Uterus (tissue), 2 donors: ENCODE measurements around the gene AMOT.

ENCODE experiments used
- POLR2A ChIP-seq, 2 donors: fragments of 450-650 bp; IDR thresholded peaks; one replicate each; pipeline ENCODE4 v1.6.1; 2016; ENCODE audit warnings: antibody characterized with exemption in 2 of 2, mild to moderate bottlenecking in 1 of 2, moderate library complexity in 1 of 2
- TF ChIP-seq, protein P1 (sequence below), 4 experiments: fragments of 200-600 bp in 2 of 4; fragments of 450-650 bp in 2 of 4; sonication (generic) in 2 of 4; IDR thresholded peaks; one replicate each; pipeline ENCODE4 v1.5.1; 2016 to 2019; ENCODE audit warnings: antibody characterized with exemption in 4 of 4, mild to moderate bottlenecking in 2 of 4, moderate library complexity in 1 of 4

DNA sequence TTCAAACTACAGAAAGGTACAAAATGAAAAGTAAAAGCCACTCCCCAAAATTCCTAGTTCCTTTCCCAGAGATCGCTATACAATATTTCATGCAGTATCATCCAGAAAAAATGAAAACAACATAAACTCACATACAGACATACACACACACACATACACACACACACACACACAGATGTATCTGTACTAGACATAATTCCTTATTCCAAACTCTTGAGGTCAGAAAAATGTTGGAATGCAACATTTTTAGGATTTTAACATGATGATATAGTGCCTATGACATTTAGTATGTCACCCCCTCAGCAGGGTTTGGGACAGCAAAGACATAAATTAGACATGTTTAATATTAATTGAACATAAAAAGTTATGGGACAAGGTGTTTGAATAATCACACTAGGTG, 87.5 kb downstream of the AMOT start:
- no peak for TF ChIP-seq POLR2A (IDR thresholded peaks at IDR 0.05)
- TF ChIP-seq, protein P1, sequence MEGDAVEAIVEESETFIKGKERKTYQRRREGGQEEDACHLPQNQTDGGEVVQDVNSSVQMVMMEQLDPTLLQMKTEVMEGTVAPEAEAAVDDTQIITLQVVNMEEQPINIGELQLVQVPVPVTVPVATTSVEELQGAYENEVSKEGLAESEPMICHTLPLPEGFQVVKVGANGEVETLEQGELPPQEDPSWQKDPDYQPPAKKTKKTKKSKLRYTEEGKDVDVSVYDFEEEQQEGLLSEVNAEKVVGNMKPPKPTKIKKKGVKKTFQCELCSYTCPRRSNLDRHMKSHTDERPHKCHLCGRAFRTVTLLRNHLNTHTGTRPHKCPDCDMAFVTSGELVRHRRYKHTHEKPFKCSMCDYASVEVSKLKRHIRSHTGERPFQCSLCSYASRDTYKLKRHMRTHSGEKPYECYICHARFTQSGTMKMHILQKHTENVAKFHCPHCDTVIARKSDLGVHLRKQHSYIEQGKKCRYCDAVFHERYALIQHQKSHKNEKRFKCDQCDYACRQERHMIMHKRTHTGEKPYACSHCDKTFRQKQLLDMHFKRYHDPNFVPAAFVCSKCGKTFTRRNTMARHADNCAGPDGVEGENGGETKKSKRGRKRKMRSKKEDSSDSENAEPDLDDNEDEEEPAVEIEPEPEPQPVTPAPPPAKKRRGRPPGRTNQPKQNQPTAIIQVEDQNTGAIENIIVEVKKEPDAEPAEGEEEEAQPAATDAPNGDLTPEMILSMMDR (IDR thresholded peaks at IDR 0.05), result no peak
